ENCODE results near the gene SLC35G4.

GRCh38 chr18:11567396-11567795, 42.0 kb upstream of the SLC35G4 start:
- TF ChIP-seq CTCF (IDR thresholded peaks at IDR 0.05), result no peak
- no peak for TF ChIP-seq EP300 (IDR thresholded peaks at IDR 0.05)
